GM18499 (cell line): ENCODE results near the gene DNAJC13.
"Not testable (repeated sequence)": the region's sequence is repeated elsewhere in the genome, so short reads cannot be mapped to it uniquely, and the experiment has no call there.

Experiments
- ATAC-seq: cut with Tn5 transposase; IDR thresholded peaks from one replicate; pipeline ENCODE4 v1.9.1; 2021; ENCODE audit warnings: moderate number of reproducible peaks; ENCODE audit not compliant: insufficient read depth, unreplicated experiment

The DNAJC13 gene

GRCh38 chr3:132539681-132540080, 122.4 kb downstream of the DNAJC13 start:
- no peak for ATAC-seq

DNA sequence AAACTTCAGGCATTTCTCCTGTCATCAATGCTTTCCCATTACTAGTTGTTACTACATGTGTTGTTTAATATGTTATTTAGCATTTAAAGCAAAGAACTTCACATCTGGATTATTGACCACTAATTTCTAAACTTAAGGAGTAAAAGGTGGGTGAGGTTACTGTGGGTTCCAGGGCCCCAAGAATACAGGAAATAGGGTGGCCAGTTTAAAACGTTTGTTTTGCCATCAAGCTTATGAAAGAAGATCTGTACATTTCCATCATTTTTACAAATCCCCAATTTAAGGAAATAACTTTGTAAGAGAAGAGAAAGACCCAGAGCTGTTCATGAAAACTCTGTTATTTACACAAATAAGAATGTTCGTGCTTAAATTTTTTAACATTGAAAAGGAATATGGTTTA, 125.3 kb downstream of the DNAJC13 start:
- ATAC-seq, result no peak

GRCh38 chr3:132543011-132543739, 125.9 kb downstream of the DNAJC13 start:
- ATAC-seq, result no peak

- ATAC-seq, result no peak
Measured at GRCh38 chr3:132544130-132544529, 126.8 kb downstream of the DNAJC13 start.

DNA sequence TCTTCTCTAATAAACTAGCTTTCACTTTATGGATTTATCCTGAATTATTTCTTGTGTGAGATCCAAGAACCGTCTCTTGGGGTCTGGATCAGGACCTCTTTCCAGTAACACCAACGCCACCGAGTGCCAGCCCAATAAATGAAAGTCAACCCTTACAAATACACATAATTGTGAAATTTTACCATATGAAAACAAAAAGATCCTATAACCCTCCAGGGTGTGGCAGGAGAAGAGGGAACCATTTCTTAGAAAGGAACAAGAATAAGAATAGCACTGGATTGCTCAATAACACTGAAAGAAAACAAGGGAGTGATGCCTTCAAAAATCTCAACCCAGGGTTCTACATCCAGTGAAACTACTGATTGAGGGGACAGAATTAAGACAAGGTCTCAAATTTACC, 128.2 kb downstream of the DNAJC13 start:
- no peak for ATAC-seq

DNA sequence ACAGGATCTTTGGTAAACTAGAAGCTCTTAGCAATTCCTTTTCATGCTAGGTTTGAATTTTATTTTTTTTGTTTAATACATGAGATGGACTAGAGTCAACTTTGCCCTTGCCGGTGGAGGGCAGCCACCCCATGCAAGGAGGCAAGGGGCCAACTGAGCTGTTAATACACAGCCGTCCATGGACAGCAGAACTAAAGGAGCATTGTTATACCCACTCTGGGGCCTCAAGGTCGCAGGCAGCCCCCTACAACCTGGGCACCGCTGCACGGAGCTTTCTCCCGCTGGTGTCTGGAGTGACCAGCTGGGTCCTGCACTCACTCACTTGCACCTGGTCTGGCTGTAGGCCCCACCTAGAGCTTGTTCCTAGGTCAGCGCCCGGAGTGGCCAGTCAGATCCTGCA, 131.9 kb downstream of the DNAJC13 start:
- ATAC-seq, result no peak

GRCh38 chr3:132549890-132550578, 132.7 kb downstream of the DNAJC13 start:
- peak; percentile 53 for ATAC-seq

GRCh38 chr3:132550579-132551305, 133.4 kb downstream of the DNAJC13 start:
- ATAC-seq, result no peak

- no peak for ATAC-seq
Measured at GRCh38 chr3:132553826-132554225, 136.5 kb downstream of the DNAJC13 start.

GRCh38 chr3:132554437-132554836, 137.1 kb downstream of the DNAJC13 start:
- ATAC-seq, result no peak

DNA sequence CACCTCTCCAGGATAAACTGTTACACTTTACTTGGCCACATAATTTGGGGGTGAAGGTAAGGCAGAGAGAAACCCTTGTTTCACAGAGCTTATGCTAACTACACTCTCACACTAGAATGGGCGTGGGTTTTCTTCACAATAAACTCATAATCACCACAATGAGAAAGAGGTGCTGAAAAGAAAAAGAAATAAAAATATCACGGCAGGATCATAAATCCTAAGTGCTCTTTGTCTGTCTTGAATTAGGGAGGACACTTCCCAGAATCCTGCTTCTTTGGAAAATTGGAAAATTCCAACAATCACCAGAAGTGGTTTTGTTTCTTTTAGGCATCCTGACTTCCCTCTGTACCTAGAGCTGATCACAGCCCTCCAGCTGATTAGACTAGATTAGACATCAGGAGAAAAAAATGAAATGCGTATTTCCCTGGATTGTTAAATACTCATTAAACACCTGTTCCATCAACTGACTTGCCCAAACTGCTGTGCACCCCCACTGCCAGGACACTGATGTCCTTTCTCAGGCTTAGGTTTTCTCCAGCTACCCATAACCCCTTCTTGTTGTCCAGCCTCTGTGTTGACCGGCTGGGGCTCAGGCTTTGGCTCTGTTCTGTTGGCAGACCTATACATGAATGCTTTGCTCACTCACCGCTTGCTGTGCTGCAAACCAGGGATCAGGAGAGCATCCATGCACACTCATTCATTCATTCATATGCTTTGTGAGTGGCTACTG, 138.2 kb downstream of the DNAJC13 start:
- no peak for ATAC-seq

GRCh38 chr3:132556036-132556386, 138.7 kb downstream of the DNAJC13 start:
- ATAC-seq, result not testable (repeated sequence)

GRCh38 chr3:132556508-132557159, 139.3 kb downstream of the DNAJC13 start:
- ATAC-seq, result no peak

- ATAC-seq, result no peak
Measured at GRCh38 chr3:132561003-132561402, 143.7 kb downstream of the DNAJC13 start.

- ATAC-seq, result no peak
Measured at GRCh38 chr3:132563420-132564069, 146.2 kb downstream of the DNAJC13 start.

- no peak for ATAC-seq
Measured at GRCh38 chr3:132564070-132564465, 146.8 kb downstream of the DNAJC13 start.

DNA sequence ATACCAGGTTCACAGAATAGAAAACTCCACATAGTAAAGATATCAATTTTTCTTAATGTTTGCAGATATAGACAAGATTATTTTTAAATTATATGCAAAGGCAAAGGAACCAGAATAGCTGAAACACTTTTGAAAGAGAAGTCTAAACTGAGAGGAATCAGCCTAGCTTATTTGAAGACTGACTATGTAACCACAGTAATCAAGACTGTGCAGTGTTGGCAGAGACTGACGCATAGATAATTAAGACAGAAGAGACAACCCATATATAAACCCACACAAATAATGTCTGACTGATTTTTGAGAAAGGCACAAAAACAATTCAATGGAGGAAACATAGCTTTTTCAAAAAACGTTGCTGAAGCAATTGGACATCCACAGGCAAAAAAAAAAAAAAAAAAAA, 151.1 kb downstream of the DNAJC13 start:
- ATAC-seq, result no peak

- ATAC-seq, result no peak
Measured at GRCh38 chr3:132569153-132569552, 151.9 kb downstream of the DNAJC13 start.

DNA sequence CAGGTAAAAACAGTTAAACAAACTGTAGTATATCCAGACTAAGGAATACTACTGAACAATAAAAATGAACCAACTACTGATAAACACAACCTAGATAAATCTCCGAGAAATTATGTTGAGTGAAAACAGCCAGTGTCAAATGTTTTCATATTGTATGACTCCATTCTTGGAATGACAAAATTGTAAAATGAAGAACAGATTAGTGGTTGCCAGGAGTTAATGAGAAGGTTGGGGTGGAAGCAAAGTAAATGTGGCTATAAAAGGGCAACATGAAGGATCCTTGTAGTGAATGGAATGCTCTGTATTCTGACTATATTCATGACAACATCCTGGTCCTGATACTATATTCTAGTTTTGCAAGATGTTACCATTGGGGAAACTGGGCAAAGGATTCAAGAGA, 152.3 kb downstream of the DNAJC13 start:
- ATAC-seq, result no peak

GRCh38 chr3:132570016-132570415, 152.7 kb downstream of the DNAJC13 start:
- no peak for ATAC-seq
